ENCODE data around the gene ZNF653. TPM values are rescaled to one million over a fixed set of nuclear protein-coding genes. Genes with fewer than 3 reads are reported as not detected.
A peak's percentile ranks its signal among the peaks of the same experiment; 100 is the strongest.

ZNF653 gene
- total RNA-seq, 1 experiment from 2014 or later = 10.3 TPM

DNA sequence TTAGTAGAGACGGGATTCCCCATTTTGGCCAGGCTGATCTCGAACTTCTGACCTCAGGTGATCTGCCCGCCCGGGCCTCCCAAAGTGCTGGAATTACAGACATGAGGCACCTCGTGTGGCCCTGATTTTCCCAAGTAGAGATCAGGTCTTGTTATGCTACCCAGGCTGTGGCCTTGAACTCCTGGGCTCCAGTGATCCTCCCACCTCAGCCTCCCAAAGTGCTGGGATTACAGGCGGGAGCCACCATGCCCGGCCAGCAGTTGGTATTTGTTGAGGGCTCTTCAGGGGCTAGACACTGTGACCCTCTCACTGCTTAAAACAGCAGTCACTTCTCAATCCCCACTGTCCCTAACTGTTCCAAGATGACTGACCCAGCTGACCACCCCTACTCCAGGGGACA lies 16.3 kb downstream of the ZNF653 start:
- Mint-ChIP-seq H3K4me1 (no peaks in the 10 kb centered on the region), H3K36me3 (peaks cover 12% of the 10 kb centered on the region), H3K9me3 (no peaks in the 10 kb centered on the region), H3K4me3 (no peak overlapping the region), H3K27ac (no peak overlapping the region), H3K27me3 (ENCODE audit: low read depth) (no peaks in the 10 kb centered on the region)
- ATAC-seq (no peak), DNase-seq (ENCODE audit: low spot score) (no peak)
- POLR2A ChIA-PET = no interaction called here
- TF ChIP-seq, protein P1, sequence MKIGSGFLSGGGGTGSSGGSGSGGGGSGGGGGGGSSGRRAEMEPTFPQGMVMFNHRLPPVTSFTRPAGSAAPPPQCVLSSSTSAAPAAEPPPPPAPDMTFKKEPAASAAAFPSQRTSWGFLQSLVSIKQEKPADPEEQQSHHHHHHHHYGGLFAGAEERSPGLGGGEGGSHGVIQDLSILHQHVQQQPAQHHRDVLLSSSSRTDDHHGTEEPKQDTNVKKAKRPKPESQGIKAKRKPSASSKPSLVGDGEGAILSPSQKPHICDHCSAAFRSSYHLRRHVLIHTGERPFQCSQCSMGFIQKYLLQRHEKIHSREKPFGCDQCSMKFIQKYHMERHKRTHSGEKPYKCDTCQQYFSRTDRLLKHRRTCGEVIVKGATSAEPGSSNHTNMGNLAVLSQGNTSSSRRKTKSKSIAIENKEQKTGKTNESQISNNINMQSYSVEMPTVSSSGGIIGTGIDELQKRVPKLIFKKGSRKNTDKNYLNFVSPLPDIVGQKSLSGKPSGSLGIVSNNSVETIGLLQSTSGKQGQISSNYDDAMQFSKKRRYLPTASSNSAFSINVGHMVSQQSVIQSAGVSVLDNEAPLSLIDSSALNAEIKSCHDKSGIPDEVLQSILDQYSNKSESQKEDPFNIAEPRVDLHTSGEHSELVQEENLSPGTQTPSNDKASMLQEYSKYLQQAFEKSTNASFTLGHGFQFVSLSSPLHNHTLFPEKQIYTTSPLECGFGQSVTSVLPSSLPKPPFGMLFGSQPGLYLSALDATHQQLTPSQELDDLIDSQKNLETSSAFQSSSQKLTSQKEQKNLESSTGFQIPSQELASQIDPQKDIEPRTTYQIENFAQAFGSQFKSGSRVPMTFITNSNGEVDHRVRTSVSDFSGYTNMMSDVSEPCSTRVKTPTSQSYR (CRISPR knock-in tag; IDR thresholded peaks at IDR 0.05) = no peak
- TF ChIP-seq SOX15 (CRISPR knock-in tag; IDR thresholded peaks at IDR 0.05) (no peak), SMAD3 (CRISPR knock-in tag; IDR thresholded peaks at IDR 0.05; ENCODE audit: borderline replicate concordance) (no peak), MXD4 (CRISPR knock-in tag; IDR thresholded peaks at IDR 0.05; ENCODE audit: borderline replicate concordance) (no peak), ZNF671 (CRISPR knock-in tag; IDR thresholded peaks at IDR 0.05) (no peak), GTF2I (CRISPR knock-in tag; conservative IDR thresholded peaks at IDR 0.05) (no peak), RORB (CRISPR knock-in tag; IDR thresholded peaks at IDR 0.05) (no peak), ZNF219 (CRISPR knock-in tag; IDR thresholded peaks at IDR 0.05; ENCODE audit: borderline replicate concordance) (no peak), RELA (CRISPR knock-in tag; IDR thresholded peaks at IDR 0.05; ENCODE audit: borderline replicate concordance) (no peak), TCF7 (CRISPR knock-in tag; IDR thresholded peaks at IDR 0.05; ENCODE audit: low read depth) (no peak), OVOL2 (CRISPR knock-in tag; IDR thresholded peaks at IDR 0.05; ENCODE audit: borderline replicate concordance) (no peak), GRHL2 (CRISPR knock-in tag; IDR thresholded peaks at IDR 0.05; ENCODE audit: insufficient replicate concordance, severe bottlenecking) (no peak)
- TF ChIP-seq, protein P2, sequence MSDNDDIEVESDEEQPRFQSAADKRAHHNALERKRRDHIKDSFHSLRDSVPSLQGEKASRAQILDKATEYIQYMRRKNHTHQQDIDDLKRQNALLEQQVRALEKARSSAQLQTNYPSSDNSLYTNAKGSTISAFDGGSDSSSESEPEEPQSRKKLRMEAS (CRISPR knock-in tag; IDR thresholded peaks at IDR 0.05) = no peak
- TF ChIP-seq, protein P3, sequence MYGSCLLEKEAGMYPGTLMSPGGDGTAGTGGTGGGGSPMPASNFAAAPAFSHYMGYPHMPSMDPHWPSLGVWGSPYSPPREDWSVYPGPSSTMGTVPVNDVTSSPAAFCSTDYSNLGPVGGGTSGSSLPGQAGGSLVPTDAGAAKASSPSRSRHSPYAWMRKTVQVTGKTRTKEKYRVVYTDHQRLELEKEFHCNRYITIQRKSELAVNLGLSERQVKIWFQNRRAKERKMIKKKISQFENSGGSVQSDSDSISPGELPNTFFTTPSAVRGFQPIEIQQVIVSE (CRISPR knock-in tag; IDR thresholded peaks at IDR 0.05; ENCODE audit: borderline replicate concordance) = no peak
- CTCF ChIA-PET = no interaction called here

DNA sequence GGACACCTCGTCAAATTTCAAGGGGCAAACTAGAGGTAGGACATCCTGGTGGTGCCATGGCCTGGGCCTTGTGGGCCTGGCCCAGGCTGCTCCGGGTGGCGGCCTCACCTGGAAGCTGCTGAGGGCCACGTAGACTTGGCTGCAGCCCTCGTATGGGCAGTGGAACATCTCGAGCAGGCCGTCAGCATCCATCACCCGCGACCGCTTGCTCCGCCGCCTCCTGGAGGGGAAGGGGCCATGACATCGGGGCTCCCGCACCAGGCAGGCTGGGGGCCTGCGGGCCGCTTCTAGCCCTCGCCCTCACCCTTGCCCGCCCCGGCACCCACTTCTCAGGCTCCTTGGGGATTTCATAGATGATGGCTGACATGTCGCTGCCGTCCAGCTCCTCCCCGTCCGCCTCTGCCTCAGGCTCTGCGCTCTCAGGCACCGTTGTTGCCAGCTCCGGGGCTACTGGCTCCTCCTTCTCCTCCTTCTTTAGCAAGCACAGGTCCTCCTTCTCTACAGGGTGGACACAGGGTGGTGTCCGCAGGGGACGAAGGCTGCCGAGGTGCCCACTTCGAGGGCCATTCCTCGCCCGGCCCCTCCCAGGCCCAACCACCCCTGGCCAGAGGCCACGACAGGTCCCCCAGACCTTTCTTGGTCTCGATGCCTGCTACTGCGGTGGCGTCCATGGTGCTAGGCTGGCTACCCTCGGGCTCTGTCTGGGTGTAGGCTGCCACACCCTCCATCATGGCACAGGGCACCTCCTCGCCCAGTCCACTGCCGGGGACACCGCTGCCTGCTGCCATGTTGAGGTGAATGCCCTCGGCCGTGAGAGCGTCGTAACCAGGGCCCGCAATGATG lies 18.8 kb downstream of the ZNF653 start:
- POLR2A ChIA-PET = interaction anchor here (1.1 kb wide), 1 partner anchor 59 kb away, joined by 3 read pairs; no protein-coding TSS in a partner anchor
- no peak for DNase-seq (ENCODE audit: low spot score)
- no peak for ATAC-seq

DNA sequence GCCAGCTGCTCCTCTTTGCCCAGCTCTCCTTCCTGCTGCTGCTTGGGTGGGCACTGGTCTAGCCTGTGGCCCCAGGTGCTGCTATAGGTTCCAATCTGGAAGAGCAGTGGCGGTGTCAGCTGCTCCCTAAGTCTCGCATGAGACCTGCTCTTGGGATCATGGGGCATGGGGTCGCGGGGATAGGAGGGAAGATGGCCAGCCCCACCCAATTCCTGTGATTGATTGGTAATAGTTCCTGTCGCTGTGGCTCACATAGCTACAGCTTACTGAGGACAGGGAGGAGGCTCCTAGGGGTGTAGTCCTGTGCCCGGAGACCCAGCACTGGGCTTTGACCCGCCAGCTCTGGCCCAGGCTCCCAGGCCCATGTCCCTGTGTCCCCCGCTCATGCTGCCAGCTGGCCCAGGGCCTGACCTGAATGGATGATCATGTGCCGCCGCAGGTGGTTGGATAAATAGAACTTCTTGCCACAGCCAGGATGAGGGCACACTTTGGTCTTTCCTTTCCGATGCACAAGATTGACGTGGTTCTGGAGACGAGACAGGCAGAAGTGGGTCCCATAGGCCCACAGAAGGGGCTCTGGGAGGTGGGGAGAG lies 20.3 kb downstream of the ZNF653 start:
- H3K9me3 Mint-ChIP-seq = no peaks in the 10 kb centered on the region
- DNase-seq (ENCODE audit: low spot score) (no peak), ATAC-seq (no peak)
- H3K27ac Mint-ChIP-seq = 0 out of 2 replicates have a peak overlapping the region, but pooled peaks have one; percentile 50
- ChIA-PET CTCF (interaction anchor here (0.8 to 1.6 kb wide), 5 partner anchors 15 to 191 kb away, joined by 3 to 6 read pairs (median 4); partner anchors contain the start of gene CCDC159), POLR2A (no interaction called here)
- H3K36me3 Mint-ChIP-seq = 0 out of 2 replicates have a peak, but pooled peaks cover 2% of the 10 kb centered on the region
- H3K27me3 Mint-ChIP-seq (ENCODE audit: low read depth) = peaks cover 25% of the 10 kb centered on the region
- peaks cover 9% of the 10 kb centered on the region for H3K4me1 Mint-ChIP-seq
- H3K4me3 Mint-ChIP-seq = no peak overlapping the region
- TF ChIP-seq RELA (CRISPR knock-in tag; IDR thresholded peaks at IDR 0.05; ENCODE audit: borderline replicate concordance) (no peak), EMX1 (CRISPR knock-in tag; IDR thresholded peaks at IDR 0.05) (no peak), PRRX2 (CRISPR knock-in tag; IDR thresholded peaks at IDR 0.05) (no peak), ESRRA (CRISPR knock-in tag; IDR thresholded peaks at IDR 0.05; ENCODE audit: borderline replicate concordance) (no peak), ZNF138 (CRISPR knock-in tag; conservative IDR thresholded peaks at IDR 0.05) (no peak)
- TF ChIP-seq, protein P4, sequence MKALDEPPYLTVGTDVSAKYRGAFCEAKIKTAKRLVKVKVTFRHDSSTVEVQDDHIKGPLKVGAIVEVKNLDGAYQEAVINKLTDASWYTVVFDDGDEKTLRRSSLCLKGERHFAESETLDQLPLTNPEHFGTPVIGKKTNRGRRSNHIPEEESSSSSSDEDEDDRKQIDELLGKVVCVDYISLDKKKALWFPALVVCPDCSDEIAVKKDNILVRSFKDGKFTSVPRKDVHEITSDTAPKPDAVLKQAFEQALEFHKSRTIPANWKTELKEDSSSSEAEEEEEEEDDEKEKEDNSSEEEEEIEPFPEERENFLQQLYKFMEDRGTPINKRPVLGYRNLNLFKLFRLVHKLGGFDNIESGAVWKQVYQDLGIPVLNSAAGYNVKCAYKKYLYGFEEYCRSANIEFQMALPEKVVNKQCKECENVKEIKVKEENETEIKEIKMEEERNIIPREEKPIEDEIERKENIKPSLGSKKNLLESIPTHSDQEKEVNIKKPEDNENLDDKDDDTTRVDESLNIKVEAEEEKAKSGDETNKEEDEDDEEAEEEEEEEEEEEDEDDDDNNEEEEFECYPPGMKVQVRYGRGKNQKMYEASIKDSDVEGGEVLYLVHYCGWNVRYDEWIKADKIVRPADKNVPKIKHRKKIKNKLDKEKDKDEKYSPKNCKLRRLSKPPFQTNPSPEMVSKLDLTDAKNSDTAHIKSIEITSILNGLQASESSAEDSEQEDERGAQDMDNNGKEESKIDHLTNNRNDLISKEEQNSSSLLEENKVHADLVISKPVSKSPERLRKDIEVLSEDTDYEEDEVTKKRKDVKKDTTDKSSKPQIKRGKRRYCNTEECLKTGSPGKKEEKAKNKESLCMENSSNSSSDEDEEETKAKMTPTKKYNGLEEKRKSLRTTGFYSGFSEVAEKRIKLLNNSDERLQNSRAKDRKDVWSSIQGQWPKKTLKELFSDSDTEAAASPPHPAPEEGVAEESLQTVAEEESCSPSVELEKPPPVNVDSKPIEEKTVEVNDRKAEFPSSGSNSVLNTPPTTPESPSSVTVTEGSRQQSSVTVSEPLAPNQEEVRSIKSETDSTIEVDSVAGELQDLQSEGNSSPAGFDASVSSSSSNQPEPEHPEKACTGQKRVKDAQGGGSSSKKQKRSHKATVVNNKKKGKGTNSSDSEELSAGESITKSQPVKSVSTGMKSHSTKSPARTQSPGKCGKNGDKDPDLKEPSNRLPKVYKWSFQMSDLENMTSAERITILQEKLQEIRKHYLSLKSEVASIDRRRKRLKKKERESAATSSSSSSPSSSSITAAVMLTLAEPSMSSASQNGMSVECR (CRISPR knock-in tag; IDR thresholded peaks at IDR 0.05; ENCODE audit: borderline replicate concordance) = no peak

More for the DNA sequence above, 18.8 kb downstream of the ZNF653 start:
- TF ChIP-seq EMX1 (CRISPR knock-in tag; IDR thresholded peaks at IDR 0.05) = no peak
- TF ChIP-seq, protein P5, sequence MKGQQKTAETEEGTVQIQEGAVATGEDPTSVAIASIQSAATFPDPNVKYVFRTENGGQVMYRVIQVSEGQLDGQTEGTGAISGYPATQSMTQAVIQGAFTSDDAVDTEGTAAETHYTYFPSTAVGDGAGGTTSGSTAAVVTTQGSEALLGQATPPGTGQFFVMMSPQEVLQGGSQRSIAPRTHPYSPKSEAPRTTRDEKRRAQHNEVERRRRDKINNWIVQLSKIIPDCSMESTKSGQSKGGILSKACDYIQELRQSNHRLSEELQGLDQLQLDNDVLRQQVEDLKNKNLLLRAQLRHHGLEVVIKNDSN (CRISPR knock-in tag; IDR thresholded peaks at IDR 0.05) = no peak
- TF ChIP-seq ATF1 (CRISPR knock-in tag; IDR thresholded peaks at IDR 0.05) = no peak
- Mint-ChIP-seq H3K4me1 (peaks cover 5% of the 10 kb centered on the region), H3K27ac (no peak overlapping the region), H3K9me3 (no peaks in the 10 kb centered on the region), H3K36me3 (peaks cover 6% of the 10 kb centered on the region; the same call in 1 of the 2 replicates), H3K27me3 (ENCODE audit: low read depth) (peaks cover 13% of the 10 kb centered on the region), H3K4me3 (no peak overlapping the region)
- CTCF ChIA-PET = interaction anchor here (1.0 kb wide), 1 partner anchor 65 kb away, joined by 4 read pairs; no protein-coding TSS in a partner anchor
